GM13977 (cell line): ENCODE results near the gene SLC38A2.

Source experiments
- DNase-seq: peaks from one replicate; pipeline ENCODE4 v3.0.0; 2012; ENCODE audit warnings: low spot score
- in situ Hi-C: fragments of 300-500 bp; cut with MboI; formaldehyde crosslinking; loops from one replicate; pipeline ENCODE4 v1.12.0; 2022; ENCODE audit warnings: low sequenced_read_pairs, low pct_unique_long_range_greater_than_20kb, mixed read lengths, inconsistent platforms; ENCODE audit not compliant: unreplicated experiment
- TF ChIP-seq, protein P1 (sequence below): IDR thresholded peaks from 2 replicates; pipeline ENCODE4 v1.5.1; 2012; ENCODE audit warnings: mild to moderate bottlenecking, control low read depth; ENCODE audit not compliant: insufficient read depth; ENCODE audit errors: extremely low read depth, missing control alignments

Gene SLC38A2

DNA sequence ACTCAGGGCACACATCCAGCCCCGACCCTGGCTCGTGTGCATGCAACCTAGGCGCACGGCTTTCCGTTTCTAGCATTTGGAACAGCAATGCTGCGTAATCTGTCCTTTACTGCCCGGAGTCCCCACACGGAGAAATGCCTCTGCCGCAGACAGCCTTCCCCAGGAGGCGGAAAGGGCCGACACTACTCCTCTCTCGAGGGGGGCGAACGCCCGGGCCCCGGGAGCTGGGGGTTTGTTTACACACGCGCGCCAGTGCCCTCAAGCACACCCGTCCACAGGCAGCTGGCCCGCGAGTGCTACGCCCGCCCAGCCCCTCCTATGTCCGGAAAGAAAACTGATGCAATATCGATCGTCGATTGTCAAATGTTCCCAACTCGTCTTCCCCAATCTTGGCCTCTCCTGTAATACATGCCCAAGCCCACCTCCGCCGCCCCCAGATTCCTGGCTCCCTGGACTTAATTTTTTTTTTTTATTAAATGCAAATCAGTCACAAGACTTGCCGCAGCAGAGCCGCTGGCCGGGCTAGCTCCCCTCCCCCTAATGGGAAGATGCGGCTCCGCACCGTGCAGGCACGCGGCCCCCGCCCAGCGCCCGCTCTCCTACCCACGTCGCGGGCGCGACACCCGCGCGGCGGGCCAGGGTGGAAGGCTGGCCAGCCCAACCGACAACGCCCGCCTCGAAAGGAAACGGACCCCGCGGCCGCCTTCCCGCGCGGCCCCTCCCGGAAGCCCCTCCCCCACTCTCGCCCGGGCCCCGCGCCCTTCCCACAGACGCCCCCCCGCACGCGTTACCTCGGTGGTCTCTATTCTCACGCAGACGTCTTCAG lies 642 bp downstream of the SLC38A2 start:
- in situ Hi-C loops = loop anchor here (25.0 kb wide), 1 partner anchor 290 kb away; no protein-coding TSS in a partner anchor
- TF ChIP-seq, protein P1, sequence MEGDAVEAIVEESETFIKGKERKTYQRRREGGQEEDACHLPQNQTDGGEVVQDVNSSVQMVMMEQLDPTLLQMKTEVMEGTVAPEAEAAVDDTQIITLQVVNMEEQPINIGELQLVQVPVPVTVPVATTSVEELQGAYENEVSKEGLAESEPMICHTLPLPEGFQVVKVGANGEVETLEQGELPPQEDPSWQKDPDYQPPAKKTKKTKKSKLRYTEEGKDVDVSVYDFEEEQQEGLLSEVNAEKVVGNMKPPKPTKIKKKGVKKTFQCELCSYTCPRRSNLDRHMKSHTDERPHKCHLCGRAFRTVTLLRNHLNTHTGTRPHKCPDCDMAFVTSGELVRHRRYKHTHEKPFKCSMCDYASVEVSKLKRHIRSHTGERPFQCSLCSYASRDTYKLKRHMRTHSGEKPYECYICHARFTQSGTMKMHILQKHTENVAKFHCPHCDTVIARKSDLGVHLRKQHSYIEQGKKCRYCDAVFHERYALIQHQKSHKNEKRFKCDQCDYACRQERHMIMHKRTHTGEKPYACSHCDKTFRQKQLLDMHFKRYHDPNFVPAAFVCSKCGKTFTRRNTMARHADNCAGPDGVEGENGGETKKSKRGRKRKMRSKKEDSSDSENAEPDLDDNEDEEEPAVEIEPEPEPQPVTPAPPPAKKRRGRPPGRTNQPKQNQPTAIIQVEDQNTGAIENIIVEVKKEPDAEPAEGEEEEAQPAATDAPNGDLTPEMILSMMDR = no peak
- peak; percentile 67 for DNase-seq

DNA sequence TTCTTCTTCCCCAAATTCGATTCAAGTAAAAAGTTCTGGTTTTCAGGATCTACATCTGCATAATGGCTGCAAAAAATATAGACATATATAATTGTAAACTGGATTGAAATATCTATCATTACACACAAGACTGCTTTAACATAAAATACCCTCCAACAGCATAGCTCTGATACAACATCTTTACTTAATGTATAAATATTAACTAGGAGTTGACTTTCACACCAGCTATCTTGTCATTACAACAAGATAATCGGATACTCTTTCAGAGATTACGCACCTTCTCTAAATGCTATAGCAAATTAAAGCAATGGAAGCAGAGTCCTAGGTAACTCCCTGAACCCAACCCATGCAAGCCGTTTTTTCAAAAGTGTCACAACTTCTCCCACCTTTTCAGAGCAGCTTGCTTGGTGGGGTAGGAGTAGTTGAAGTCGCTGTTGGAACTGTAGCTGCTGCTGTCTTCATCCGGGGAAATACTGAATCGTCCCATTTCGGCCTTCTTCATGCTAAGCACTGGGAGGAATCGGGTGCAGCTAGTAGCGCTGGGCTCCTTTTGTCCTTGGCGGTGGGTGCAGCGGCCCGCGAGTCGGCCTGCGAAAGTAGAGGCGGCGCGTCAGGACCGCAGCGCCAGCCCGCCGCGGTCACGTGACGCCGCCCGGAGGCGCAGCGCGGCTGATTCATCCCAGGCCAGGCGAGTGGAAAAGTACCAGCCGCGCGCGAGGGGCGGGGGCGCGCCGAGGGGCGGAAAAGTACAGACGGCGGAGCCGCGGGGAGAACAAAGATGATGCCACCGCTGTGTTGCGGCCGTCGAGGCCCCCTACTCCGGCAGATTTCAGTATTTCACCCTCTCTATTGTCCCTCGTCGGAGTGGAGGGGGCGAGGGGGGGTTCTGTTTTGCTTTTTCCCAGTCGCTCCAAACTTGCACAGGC lies 1.5 kb downstream of the SLC38A2 start:
- in situ Hi-C loops = loop anchor here (25.0 kb wide), 1 partner anchor 291 kb away; no protein-coding TSS in a partner anchor
- peak; percentile 93 for DNase-seq
- TF ChIP-seq, protein P1 = peak; percentile 13

DNA sequence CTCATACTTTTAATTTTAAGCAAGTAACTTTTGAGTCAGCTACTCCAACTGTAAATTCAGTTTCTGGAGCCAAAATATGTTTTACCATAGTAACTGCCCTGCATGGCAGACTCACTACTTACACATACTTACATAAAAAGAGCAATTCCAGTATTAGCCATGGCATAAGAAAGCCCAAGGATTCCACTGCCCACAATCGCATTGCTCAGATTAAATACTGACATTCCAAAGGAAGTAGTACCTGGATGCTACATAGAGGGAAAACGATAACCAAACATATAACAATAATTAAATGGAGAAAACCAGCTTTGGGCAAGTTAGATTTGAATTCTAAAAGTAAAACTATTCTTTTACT lies 2.2 kb downstream of the SLC38A2 start:
- no peak for DNase-seq
- in situ Hi-C loops = loop anchor here (25.0 kb wide), 1 partner anchor 292 kb away; no protein-coding TSS in a partner anchor
- TF ChIP-seq, protein P1 = no peak

DNA sequence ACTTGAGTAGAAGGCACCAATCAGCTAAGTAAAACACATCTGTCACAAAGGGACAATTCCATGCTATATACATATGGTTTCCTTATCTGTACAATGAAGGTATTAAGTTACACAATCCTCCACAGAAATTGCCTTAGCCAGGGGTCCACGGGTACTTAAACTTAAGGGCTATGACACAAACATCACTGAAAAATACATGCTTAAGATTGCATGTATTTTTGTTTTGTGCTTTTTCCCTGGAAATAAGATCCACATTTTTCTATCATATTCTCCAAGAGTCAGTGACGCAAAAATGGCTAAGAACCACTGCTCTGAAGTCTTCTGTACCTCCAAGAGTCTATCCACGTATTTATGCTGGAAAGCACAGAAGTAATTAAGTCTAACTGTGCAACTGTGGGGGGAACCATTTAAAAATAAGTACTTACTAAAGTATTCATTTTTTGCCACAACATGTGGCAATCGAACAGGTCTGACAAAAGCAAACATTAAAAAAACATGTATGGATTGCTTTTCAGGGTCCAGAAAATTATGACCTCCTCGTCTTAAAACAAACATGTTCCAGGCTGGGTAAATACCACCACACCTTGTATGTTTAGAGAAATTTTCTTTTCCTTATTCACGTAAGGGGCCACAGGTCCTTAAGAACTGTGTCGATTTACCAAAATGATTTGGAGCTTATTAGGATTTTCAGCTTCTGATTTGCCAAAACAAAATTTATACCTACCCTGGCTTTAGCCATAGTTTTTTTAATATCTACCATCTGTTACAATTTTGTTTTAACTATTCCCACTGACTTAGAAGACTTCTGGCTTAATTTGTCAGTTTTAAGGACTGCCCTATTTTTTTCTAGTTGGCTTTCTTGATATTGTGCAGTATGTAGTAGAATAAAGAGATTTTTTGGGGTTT lies 2.8 kb downstream of the SLC38A2 start:
- DNase-seq = no peak
- TF ChIP-seq, protein P1 = no peak
- in situ Hi-C loops = loop anchor here (25.0 kb wide), 1 partner anchor 293 kb away; no protein-coding TSS in a partner anchor

DNA sequence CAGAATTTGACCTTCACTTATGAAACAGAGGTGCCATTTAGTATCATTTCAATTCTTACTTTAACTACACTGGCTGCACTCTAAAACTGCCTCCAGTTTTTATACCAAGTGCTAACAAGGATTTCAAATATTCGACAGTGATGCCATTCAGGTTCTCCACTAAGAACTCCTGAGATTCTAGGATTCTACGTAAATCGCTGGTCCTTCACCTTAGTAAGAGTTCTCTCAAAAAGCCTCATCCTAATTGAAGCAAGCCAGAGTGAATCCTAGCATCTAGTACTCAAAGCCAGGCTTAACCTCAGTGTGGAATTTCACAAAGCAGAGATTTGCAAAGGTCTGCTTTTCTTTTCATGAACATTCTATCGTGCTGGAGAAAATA lies 3.5 kb downstream of the SLC38A2 start:
- DNase-seq = no peak
- TF ChIP-seq, protein P1 = no peak
- in situ Hi-C loops = loop anchor here (25.0 kb wide), 1 partner anchor 293 kb away; no protein-coding TSS in a partner anchor
